A549 (cell line): ENCODE data around the gene PPP1R7.

Experiments
- CBX2 ChIP-seq: fragments of 200-600 bp; sonication (generic); IDR thresholded peaks from 2 replicates; pipeline ENCODE4 v1.6.1; 2016; ENCODE audit warnings: low read depth, mild to moderate bottlenecking, borderline replicate concordance
- CTCF ChIP-seq: fragments of >200 bp; sonication (Bioruptor Twin); formaldehyde crosslinking; IDR thresholded peaks from 3 replicates; pipeline ENCODE4 v1.5.1; 2016
- EHMT2 ChIP-seq: fragments of 200-600 bp; sonication (generic); IDR thresholded peaks from 2 replicates; pipeline ENCODE4 v1.6.1; 2016; ENCODE audit warnings: antibody characterized with exemption, low read depth, mild to moderate bottlenecking, moderate library complexity
- EP300 ChIP-seq, 2 experiments: fragments of >200 bp; sonication (Bioruptor Twin); formaldehyde crosslinking; IDR thresholded peaks; 2 replicates in 1 of 2; 3 replicates in 1 of 2; pipeline ENCODE4 v1.6.1; 2016 to 2017
- JUNB ChIP-seq: fragments of >200 bp; sonication (Bioruptor Twin); formaldehyde crosslinking; IDR thresholded peaks from 2 replicates; pipeline ENCODE4 v1.6.1; 2016
- MAFK ChIP-seq: fragments of 450-650 bp; IDR thresholded peaks from 2 replicates; pipeline ENCODE4 v1.6.1; 2014; ENCODE audit not compliant: partially characterized antibody
- MAX ChIP-seq: IDR thresholded peaks from 2 replicates; pipeline ENCODE4 v1.6.1; 2012
- MYC ChIP-seq: IDR thresholded peaks from 2 replicates; pipeline ENCODE4 v1.6.1; 2012; ENCODE audit warnings: mild to moderate bottlenecking, inconsistent platforms, low read length, improper control_type of control experiment, borderline replicate concordance
- PBX3 ChIP-seq: IDR thresholded peaks from 2 replicates; pipeline ENCODE4 v1.6.1; 2012
- POLR2A ChIP-seq: IDR thresholded peaks from 2 replicates; pipeline ENCODE4 v1.6.1; 2012; ENCODE audit warnings: mild to moderate bottlenecking, low read length
- RFX5 ChIP-seq: fragments of 450-650 bp; IDR thresholded peaks from 2 replicates; pipeline ENCODE4 v1.7.1; 2014; ENCODE audit warnings: antibody characterized with exemption, mild to moderate bottlenecking, moderate library complexity
- TP53 ChIP-seq: fragments of 250-450 bp; sonication (Bioruptor Pico); IDR thresholded peaks from 2 replicates; pipeline ENCODE4 v1.5.0; 2021; ENCODE audit warnings: mild to moderate bottlenecking, moderate library complexity

GRCh38 chr2:241107031-241107783, 43.1 kb upstream of the PPP1R7 start:
- no peak for TF ChIP-seq EP300 (IDR thresholded peaks at IDR 0.05)
- TF ChIP-seq CTCF, result no peak
- no peak for TF ChIP-seq MAX
- TF ChIP-seq POLR2A, result no peak
- TF ChIP-seq JUNB, result no peak
- no peak for TF ChIP-seq TP53 (CRISPR knock-in tag)
- no peak for TF ChIP-seq PBX3
- no peak for TF ChIP-seq CBX2
- TF ChIP-seq RFX5, result no peak
- no peak for TF ChIP-seq EHMT2
- no peak for TF ChIP-seq MAFK
- no peak for TF ChIP-seq MYC
